ENCODE results near the gene RYR3.

The RYR3 gene

DNA sequence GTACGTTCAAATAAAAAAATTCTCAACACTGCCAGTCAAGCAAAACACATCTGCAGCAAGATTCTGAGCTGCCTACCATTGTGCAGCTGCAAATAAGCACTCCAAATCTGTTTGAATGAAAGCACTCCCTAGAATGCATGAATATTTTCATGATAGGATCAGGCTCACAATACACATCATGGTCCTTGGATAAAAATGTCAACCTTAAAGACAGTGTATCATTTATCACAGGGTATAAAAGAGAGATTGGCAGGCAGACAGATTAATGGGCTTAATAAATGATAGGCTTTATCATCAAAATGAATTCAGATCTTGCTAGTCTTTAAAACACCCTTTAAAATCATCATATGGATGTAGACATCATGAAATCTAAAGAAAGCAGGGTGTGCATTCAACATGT lies 9.2 kb downstream of the RYR3 start:
- no peak for DNase-seq

DNA sequence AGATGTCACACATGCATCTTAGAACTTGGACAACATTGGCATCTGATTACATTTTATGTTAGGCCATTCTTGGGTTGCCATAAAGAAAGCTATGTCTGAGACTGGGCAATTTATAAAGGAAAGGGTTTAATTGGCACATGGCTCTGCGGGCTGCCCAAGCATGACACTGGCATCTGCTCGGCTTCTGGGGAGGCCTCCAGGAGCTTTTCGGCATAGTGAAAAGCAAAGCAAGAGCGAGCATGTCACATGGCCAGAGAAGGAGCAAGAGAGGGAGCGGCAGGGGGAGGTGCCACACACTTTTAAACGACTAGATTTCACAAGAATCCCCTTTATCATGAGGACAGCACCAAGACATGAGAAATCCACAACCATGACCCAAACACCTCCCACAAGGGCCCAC lies 11.3 kb downstream of the RYR3 start:
- no peak for DNase-seq

DNA sequence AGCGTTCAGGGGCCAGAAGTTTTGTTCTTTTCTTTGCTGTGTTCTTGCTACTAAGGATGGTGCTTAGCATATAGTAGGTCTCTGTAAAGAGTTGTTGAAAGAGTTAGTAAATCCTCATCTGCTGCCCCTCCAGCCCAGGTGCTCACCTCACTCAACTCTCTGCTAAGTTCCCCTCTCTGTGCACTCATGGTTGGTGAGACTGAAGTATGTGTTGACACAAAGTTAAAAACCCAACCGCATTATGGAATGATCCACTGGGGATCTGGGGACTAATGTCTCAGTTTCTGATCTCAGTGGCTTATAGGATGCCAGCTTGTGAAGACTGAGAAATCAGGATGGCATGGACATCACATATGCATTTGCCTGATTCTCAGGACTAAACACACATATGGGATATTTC lies 13.8 kb downstream of the RYR3 start:
- DNase-seq, result no peak

DNA sequence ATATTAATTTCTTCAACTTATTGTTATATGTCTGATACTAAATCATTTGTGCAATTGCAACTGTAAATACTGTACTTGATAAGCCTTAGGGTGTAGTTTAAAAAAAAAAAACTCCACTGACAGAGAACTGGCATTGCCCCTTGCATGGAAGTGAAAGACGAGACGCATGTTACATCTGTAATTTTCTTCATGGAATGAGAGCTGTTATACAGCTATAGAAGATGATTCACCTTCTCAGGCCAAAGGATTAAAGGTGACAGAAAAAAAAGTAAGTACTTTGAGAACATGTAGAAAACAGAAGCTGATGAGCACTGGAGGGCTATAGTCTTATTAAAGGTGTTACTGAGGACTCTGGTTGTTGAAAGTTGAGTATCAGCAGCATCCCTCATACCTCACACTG lies 16.1 kb downstream of the RYR3 start:
- no peak for DNase-seq

DNA sequence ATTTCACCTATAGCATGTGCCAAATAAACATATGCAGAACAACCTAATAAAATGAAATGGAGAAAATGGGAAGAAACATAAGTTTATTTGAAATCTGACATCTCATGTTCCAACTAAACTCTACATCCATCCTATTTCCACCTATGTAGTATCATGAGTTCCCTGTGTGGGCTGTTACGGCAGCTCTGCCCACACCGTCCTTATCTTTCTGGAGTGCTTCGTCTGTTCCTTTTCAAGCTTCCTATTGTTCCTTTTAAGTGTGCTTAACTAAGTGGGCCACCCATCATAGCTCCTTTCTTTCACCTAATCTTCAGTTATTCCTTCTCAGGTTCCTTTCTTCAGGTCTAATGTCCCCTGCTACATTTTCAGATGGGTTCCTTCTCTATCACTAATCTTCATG lies 17.3 kb downstream of the RYR3 start:
- no peak for DNase-seq

DNA sequence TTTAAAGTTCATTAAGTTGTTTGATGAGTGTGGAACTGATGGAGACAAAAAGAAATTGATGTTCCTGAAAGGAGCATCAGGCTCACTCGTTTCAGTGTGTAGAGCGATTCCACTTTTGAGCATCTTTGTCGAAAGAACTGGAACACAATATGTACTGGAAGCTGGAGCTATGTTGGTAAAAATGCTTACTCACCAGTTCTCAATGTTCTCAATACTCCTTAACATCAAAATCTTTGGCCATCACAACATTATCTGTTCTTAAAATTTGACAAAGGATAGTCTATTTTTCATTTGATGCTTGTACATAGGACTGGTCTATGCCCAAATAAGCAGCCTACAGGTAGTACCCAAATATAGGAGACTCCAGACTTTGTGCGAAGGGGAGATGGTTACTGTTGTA lies 18.7 kb downstream of the RYR3 start:
- no peak for DNase-seq

DNA sequence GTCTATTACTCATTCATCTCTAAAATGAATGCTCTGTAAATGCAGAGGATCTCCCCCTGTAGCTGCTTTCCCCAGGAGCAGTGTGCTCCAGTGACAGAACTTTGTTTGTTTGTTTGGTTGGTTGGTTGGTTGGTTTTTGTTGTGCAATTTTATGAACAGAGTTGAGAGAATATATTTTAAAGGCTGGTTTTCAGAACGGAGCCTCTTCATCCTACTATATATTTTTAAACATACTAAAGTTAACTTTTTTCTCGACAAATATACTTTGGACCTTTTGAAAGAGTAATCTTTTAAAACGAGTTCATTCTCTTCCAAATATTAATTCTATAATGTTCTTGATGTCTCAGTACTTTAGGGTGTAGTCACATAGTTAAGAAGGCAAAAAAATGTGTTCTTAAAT lies 20.2 kb downstream of the RYR3 start:
- no peak for DNase-seq

DNA sequence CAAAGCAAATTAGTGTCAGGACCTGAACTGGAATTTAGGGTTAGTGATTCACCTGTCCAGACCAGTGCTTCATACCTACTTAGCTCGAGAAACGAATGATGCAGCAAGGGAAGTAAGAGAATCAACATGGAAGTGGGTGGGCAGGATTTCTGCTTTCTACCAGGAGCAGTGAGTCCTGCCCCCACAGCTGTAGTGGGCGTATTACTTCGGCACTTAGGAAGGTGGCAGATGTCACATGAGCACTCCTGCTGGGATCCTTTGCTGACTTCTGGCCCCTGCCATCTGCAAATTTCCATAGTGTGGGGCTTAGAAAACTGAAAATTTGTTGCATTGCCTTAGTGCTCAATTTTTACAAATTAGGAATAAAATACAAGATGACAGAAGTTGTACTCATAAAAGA lies 31.2 kb downstream of the RYR3 start:
- DNase-seq, result no peak

DNA sequence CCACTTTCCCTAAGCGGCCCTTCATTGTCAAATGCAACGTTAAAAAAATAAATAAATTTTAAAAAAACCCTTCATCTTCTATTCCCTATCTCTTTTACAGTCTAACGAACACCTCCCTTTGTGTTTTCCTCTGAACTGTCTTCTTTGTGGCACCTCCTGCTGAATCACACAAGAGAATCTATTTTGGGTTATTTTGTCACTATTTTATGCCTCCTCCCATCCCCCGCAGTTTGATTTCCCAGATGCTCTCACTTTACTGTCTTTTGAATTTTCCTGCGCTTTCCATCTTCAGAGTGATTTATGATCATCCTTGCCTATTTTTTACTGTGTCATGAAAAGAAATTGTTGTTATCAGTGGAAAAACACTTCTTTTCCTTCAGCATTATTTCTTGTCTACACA lies 32.5 kb downstream of the RYR3 start:
- no peak for DNase-seq

DNA sequence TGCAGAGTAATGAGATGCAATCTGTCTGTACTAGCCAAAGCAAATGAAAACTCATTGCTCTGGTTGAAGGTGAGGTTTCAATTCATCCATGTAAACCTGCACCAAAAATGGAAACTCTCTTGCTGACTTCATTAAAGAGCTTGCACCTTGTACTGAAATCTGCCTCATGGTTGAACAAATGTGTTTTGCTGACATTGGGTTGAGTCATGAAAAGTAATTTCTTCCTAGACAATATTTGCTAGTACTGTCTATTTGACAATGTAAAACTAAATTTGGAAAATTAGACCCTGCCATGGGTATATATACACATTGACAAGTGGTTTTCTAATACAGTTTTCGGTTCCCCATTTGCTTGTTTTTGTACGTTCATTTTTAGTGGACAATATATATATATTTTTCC lies 33.3 kb downstream of the RYR3 start:
- no peak for DNase-seq

DNA sequence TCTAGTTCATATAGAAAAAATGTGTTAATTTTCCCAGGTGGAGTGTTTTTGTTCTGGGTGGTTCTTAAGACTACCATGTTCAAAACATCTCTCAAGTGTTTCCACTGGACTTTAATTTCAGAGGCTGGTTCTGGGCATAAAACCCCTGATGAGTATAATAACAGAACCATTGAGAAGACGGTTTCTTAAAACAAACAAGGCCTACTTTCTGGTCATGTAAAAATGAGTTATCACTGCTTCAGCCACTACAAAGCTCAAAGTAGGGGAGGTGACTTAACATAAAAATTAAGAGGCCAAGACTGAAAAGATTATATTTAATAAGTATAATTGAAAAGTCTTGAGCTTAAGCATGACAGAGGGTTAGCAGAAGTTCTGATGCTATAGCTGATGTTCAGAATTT lies 33.8 kb downstream of the RYR3 start:
- DNase-seq, result no peak

DNA sequence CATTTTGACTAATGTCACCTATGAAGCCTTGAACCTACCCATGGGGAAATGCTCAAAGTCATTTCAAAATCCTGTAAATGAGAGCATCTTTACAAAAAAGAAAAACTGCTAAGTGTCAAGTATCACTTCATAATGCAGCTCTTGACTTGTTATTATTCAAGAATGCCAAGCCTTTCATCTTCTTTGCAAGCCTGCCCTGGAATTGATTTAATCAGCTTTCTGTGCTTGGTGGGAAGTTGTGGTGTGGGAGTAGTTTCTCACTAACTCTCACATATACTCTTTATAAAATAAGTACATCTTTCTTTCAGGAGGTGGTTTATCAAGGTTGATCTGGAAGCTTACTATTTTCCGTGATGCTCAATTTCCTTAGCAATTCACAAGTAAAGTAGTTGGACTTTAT lies 43.6 kb downstream of the RYR3 start:
- no peak for DNase-seq

DNA sequence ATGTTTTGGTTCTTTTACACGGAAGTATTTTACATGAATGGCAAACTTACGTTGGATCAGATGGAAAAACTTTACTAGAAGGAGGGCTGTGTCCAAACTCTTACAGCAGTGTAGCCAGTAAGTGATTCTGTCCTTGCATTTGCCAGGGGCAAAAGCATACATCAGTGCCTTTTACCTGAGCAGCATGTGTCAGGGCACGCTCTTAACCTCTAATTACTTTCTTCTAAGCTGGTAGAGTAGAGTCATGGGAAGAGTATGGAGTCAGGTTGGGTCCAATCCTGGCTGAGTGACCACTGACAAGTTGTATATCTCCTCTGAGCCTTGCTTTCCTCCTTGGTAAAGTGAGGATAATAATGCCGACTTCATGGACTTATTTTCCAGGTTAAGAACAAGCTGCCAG lies 47.1 kb downstream of the RYR3 start:
- no peak for DNase-seq

DNA sequence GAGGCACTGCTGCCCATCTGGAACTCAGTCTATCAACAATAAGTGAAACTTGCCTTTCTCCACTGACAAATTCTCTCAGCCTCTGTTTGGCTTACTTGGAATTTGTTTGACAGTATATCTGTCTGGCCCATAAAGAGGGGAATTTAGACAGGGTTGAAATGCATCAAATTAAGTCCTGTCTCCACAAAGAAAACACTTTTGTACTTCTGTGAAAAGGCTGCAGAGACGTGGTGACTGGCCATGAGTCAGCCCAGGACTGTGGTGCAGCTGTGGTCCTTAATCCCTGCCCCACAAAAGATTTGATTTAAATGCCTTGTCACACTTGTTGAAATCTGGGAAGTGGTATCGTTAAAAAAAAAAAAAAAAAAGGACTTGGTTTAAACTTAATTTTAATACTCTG lies 47.5 kb downstream of the RYR3 start:
- peak; percentile 5 for DNase-seq

DNA sequence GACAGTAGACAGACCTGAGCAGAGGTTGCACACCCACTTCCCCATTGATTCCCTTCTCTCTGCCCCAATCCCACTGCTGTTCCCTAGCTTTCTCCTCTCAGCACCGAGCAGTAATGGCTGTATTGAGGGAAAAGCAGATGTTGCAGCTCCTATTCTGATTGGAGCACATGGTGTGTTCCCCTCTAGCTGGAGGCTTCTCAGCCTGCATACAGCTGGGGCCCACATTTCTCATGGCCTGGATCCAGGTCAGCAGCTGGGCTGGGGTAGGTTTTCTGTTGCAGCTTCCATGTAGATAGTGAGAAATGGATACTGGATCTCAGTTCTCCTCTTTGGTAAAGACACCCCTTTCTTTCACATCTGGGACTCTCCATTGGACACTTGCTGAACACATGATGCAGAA lies 50.1 kb downstream of the RYR3 start:
- DNase-seq, result no peak

DNA sequence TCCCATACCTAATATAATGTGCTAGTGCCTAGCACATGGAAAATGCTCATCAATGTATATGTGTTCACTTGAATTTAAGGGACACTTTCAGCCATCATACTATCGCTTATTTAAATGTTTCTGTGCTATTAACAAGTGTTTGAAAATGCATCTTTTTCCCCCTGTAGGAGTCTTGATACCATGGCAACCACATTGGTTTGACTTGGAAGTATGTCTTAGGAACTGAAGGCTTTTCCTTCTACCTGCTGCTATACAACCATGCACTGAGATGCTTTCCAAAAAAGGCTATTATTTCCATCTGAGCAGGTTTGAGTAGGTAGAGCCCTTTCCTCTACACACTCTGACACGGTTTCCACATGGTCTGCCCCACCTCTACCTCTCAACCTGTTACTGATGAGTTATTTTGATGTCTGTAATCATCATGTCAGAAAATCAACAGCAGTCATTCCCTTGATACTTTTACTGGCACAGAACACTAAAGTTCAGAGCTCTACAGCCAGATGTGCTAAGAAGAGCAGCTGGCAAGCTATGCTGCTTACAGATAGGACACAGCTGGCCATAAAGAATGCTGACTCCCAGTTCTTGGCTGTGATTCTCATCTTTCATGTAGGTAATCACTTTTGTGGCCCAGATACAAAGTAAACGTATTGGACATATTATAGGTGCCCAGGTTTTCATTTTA lies 59.3 kb downstream of the RYR3 start:
- DNase-seq, result no peak

DNA sequence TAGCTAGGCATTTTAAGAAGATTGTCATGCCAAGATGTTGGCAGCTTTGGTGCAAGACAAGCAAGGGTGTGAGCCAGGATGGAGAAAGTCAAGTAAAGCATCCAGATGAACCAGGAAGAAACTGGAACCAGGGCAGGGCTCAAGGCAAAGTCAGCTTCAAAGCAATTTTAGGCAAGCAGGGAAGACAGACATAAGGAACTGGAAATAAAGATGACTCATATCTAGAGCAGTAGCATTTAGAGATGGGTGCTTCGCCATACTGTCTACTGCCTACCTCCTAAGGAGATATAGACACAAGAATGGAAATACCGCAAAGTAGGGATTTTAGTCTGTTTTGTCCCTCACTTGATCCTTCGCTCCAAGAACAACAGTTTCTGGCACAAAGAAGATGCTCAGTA lies 59.9 kb downstream of the RYR3 start:
- DNase-seq, result no peak

DNA sequence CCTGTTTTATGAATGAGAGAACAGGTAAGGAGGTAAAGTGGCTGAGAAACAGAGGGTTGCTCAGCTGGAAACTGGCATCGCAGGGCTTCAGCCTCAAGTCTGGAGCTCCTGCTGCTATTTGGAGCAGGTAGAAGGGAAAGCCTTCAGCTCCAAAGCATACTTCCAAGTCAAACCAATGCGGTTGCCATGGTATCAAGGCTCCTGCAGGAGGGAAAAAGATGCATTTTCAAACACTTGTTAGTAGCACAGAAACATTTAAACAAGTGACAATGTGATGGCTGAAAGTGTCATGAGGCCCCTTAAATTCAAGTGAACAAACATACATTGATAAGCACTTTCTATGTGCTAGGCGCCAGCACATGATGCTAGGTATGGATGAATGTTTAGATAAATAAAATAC lies 60.4 kb downstream of the RYR3 start:
- no peak for DNase-seq

DNA sequence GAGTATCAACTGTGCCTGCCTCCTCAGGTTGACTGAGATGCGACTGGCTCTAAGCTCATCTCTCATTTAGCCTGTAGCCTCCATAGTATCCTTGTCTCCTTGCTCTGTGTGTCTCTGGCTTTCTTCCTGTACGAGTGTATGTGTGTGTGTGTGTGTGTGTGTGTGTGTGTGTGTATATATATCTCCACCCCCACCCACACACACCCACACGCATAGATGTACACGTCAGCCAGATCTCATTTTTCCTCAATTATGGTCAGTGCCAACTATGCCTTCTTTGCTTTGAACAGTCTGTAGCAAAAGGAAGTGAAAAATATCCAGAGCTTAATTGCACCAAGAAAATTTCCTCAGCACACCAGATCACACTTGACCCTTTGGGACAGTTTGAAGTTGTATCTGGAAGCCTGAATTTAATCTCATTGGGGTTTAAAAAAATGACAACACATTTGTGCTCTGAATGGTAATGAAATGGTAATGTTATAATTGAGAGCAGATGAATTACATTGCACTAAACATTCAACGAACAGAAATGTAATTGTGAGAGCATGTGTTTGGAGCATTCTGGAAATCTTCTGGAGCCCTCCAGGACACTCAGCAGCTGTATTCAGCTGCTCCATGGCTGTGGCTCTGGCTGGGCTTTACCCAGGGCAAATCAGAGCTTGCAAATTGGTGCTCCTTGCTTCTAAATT lies 63.6 kb downstream of the RYR3 start:
- DNase-seq, result no peak

DNA sequence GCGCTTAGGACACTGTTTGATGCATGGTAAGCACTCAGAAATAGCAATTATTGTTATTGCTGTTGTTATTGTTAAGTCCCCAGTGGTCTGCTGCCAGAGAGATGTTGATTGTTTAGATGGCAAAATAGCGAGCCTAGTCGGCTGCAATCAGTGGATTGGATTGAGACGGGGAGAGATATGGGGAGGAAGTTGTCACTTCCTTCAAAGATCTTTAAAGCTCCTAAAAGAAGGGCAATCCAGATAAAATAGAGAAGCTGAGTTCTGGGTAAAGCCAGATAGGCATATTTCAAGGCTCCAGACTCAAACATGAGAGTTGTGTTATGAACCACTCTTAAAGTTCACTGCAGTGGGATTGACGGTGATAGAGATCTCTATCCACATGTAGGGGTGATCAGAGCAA lies 64.5 kb downstream of the RYR3 start:
- no peak for DNase-seq

DNA sequence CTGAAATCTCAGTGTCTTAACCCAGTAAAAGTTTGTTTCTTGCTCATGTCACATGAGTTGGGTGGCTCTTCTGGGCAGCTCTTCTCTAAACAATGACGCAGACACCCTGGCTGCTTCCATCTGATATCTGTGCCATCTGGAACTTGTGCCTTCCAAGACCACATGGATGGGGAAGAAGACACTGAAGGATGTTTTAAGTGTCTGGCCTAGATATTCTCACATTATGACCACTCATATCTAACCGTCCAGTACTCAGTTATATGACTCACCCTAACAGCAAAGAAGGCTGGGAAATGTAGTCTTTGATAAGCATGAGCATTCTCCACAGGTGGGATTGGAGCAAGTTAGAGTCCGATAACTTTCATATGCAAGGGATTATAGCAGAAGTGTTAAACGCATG lies 66.4 kb downstream of the RYR3 start:
- DNase-seq, result no peak

DNA sequence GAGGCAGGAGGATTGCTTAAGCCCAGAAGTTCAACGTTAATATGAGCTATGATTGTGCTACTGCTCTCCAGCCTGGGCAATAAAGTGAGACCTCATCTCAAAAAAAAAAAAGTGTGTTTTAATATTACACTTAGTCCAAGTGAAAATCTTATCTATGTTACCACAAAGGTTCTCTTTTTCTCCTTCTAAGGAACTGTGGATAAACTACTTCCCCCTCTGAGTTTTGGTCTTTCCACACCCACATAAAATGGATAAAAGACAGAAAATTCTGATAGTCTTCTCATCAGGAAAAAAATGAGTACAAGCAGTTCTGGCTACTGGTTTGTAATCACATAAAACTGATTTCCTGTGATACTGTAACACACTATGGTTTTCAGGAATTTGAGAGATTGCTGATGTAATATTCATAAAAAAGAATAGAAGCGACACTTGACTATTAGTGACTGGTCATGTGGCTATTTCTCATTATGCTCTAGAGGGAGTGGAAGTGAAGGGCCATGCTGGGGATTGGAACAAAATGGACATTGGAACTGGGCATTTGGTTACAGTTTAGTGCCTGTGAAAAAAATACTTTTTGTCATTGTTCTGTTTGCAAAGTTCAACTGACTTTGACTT lies 68.2 kb downstream of the RYR3 start:
- no peak for DNase-seq

DNA sequence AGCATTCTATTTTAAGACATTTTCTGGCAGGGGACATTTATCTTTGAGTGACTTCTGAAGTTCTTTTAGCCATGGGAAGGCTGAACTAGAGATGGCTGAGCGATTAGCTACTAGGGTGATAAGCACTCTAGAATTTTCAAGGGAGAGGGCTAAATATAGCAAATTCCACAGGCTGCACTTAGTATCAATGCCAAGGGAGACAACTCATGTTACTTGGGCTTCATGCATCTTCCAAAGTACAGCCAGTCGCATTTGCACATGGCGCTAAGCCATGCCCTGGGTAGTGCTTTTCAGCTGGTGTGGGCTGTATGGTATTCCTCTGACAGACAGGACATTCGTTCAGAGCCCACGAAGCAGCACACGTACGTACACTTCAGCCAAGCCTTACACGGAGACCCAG lies 69.6 kb downstream of the RYR3 start:
- DNase-seq, result no peak

DNA sequence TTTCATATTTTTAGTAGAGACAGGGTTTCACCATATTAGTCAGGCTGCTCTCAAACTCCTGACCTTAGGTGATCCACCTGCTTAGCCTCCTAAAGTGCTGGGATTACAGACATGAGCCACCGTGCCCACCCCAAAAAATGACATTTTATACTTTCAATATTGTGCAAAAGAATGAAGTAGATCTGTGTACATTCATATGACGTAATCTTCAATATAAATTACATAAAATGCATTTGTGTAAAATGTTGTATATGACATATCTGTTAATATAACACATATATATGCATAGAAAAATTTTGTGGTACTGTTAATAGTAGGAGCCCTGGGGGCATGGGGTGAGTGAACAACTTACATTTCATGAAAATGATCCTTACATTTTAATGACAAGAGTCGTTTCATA lies 71.7 kb downstream of the RYR3 start:
- no peak for DNase-seq

DNA sequence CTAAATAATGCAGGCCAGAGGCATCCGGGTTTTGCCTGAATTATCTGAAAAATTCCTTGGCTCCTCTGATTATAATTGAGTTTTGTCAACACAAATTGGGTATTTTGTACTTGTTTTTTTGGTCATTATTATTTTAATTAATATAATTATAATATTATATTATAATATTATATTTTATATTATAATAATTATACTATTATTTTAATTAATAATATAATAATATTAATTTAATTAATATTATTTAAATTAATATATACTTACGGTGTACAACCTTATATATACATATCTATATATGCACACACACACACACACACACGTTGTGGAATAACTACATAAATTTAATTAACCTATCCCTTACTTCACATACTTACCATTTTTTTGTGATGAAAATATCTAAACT lies 73.5 kb downstream of the RYR3 start:
- DNase-seq, result no peak

Measured in fibroblast of skin of back (primary cell).